AML-193 (cell line): ENCODE data around the gene PIK3C2A.

Source experiments
- DNase-seq, 2 experiments: peaks; one replicate each; lab custom pipeline; 2025; lab: John Stamatoyannopoulos, UW

Gene PIK3C2A

GRCh38 chr11:17211286-17211685, 3.5 kb upstream of the PIK3C2A start:
- DNase-seq: peak in 1 of 2 experiments; percentile 10

GRCh38 chr11:17209939-17210245, 2.1 kb upstream of the PIK3C2A start:
- no peak for DNase-seq

- DNase-seq: peak in 1 of 2 experiments; percentile 24
Observed at GRCh38 chr11:17208257-17208999, 642 bp upstream of the PIK3C2A start.

- DNase-seq: no peak
Observed at GRCh38 chr11:17206463-17206862, 1.3 kb downstream of the PIK3C2A start.

DNA sequence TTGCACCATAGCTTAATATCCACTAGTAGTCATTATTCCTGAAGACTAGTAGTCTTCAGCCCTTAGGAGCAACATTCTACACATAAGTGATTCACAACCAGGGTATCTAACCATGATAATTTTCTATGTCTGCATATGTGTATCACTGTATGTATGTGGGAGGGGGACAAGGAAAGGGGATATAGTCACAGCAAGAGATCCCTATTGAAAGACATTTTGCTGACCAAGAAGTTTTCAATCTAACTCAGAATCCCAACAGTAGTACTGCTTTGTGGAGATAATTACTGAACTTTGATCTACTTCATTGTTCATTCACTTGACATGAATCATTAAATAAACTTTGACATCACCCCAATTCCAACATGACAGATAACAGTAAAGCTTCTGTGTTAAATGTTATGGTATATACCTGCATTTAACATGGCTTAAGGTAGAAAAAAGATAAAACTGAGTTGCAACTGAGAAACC, 10.3 kb downstream of the PIK3C2A start:
- DNase-seq: no peak

DNA sequence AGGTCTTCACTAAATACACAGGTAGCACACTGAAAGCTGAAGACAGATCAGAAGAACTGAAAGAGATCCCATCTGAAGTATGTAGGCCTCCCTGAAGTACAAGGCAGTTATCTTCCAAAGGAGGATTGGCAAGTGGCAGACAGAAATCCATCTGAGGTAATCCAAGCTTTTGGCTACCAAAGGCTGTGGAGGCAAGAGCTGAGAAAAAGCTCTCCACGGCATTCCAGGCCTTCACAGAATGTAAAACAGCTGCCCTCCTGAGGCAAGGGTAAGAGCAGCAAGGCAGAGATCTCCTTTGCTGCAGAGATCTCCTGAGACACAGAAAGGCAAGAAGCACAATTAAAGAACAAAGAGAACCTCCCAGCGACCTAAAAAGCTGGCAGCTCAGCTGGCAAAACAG, 19.1 kb downstream of the PIK3C2A start:
- no peak for DNase-seq

- DNase-seq: no peak
Observed at GRCh38 chr11:17186932-17187692, 20.7 kb downstream of the PIK3C2A start.

- no peak for DNase-seq
Observed at GRCh38 chr11:17185938-17186337, 21.8 kb downstream of the PIK3C2A start.

DNA sequence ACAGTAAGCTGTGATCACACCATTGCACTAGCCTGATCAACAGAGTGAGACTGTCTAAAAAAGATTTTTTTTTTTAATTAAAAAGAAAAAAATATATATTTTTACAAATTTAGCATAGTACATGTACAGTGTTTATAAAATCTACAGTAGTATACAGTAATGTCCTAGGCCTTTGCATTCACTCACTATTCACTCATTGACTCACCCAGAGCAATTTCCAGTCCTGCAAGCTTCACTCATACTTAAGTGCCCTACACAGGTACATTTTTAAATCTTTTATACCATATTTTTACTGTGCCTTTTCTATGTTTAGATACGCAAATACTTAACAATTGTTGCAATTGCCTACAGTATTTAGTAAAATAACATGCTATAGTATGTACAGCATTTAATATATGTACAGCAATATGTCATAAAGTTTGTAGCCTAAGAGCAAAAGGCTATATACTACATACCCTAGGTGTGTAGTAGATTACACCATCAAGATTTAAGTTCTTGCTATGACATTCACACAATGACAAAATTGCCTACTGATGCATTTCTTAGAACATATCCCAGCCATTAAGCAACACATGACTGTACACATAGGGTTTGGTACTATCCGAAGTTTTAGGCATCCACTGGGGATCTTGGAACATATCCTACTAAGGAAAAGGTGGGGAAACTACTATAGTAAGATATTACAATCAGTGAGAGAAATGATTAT, 22.8 kb downstream of the PIK3C2A start:
- DNase-seq: no peak

- DNase-seq: no peak
Observed at GRCh38 chr11:17183836-17184235, 23.9 kb downstream of the PIK3C2A start.

GRCh38 chr11:17179970-17180369, 27.8 kb downstream of the PIK3C2A start:
- DNase-seq: no peak

DNA sequence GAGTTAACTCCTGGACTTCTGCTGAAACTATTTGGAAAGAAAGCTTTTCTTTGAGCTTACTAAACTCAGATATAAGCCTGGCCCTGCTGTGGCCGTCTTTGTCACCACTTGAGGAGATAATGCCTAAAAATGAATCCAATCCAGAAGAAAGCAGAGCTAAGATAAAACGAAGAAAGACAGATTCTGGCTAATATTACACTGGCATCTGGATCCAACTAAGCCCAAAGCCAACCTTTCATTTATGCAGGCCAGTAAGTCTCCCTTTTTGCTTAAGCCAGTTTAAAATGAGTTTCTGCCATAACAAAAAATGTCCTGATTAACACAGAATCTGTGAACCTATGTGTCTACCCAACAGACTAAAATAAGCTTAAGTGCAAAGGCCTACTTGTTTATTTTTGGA, 34.5 kb downstream of the PIK3C2A start:
- no peak for DNase-seq

DNA sequence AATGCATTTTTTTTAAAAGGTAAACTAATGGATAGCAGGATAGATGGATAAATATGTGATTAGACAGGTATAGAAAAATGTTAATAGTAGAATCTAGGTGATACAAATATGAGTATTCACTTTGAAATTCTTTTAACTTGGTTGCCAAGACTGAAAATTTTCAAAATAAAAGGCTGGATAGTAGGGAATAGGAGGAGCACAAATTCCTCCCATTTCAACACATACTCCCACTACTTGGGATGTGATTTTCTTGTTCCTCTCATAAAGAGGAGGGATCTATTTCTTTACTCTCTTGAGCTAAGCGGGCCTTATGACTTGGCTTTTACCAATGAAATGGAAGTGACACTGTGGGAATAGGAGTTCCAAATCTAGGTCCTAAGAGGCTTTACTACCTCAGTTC, 35.9 kb downstream of the PIK3C2A start:
- no peak for DNase-seq

- DNase-seq: no peak
Observed at GRCh38 chr11:17171343-17171742, 36.4 kb downstream of the PIK3C2A start.

- DNase-seq: no peak
Observed at GRCh38 chr11:17169876-17170275, 37.9 kb downstream of the PIK3C2A start.

GRCh38 chr11:17165247-17165890, 42.4 kb downstream of the PIK3C2A start:
- no peak for DNase-seq

DNA sequence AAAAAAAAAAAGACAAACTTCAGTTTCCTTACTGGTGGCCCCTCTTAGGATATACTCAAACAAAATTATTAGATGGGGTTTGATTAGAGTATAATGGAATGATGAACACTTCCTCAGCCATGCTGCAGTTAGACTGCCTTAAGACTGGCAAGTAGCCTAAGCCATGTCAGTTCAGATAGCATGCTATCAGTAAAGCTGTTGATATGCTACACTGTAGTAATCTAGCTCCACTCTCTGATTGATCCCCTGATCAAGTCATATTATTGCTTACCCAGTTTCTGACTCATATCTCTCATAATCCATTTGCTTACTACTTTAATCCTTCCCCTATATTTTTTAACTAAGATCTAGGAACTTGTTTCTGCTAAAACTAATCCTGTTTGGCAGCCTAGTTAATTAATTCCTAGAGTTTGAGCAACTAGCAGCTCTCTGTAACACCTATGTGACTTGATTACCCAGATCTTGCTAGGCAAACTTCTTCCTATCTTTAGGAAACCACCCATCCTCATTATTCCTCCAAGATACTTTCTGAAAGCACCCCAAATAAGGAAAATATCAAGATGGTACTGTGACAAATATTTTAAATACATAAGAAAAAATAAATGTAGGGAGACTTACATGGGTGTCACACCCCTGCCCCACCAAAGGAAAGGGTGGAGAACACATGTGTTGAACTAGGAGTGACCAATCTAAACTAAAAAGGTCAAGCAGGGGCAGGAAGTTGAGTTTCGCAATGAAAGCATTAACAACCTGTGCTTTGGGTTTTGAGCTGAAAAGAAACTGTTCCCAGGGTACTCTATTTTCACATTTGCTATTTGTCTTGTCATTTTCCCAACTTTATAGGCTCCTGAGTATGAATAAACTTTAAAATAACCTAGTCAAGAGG, 43.2 kb downstream of the PIK3C2A start:
- peak; percentile 23 to 35 for DNase-seq

GRCh38 chr11:17163736-17164135, 44.0 kb downstream of the PIK3C2A start:
- DNase-seq: peak; percentile 32 to 38

GRCh38 chr11:17163291-17163690, 44.5 kb downstream of the PIK3C2A start:
- DNase-seq: no peak

DNA sequence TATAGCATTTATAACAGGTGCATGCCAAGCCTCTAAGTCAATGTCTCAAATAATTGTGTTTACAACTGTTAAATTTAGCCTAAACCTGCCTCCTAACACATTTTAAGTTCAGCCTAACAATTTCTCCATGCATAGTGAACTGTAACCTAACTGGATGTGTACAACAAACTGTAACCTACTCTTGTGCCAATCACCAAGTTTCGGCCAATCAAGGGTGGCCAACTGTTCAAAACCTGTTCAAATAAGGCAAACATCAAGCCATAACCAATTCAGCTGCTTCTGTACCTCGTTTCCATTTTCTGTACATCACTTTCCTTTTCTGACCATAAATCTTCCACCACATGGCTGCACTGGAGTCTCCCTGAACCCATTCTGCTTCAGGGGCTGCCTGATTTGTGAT, 45.4 kb downstream of the PIK3C2A start:
- no peak for DNase-seq

- DNase-seq: peak; percentile 31 to 36
Observed at GRCh38 chr11:17161515-17161914, 46.3 kb downstream of the PIK3C2A start.
